ENCODE data around the gene ZSWIM5.
"Not testable (repeated sequence)": the region's sequence is repeated elsewhere in the genome, so short reads cannot be mapped to it uniquely, and the experiment has no call there.

The ZSWIM5 gene

GRCh38 chr1:45001011-45001481, 205.4 kb downstream of the ZSWIM5 start:
- no peak for DNase-seq

GRCh38 chr1:44999232-44999631, 207.2 kb downstream of the ZSWIM5 start:
- DNase-seq: no peak

GRCh38 chr1:44995467-44996238, 210.8 kb downstream of the ZSWIM5 start:
- no peak for DNase-seq

- DNase-seq: no peak
Observed at GRCh38 chr1:44994309-44994898, 212.0 kb downstream of the ZSWIM5 start.

- DNase-seq: no peak
Observed at GRCh38 chr1:44988531-44989156, 217.8 kb downstream of the ZSWIM5 start.

GRCh38 chr1:44985747-44986359, 220.6 kb downstream of the ZSWIM5 start:
- DNase-seq: no peak

- DNase-seq: not testable (repeated sequence)
Observed at GRCh38 chr1:44977372-44977771, 229.0 kb downstream of the ZSWIM5 start.

GRCh38 chr1:44976252-44976651, 230.2 kb downstream of the ZSWIM5 start:
- no peak for DNase-seq

- no peak for DNase-seq
Observed at GRCh38 chr1:44973645-44974044, 232.8 kb downstream of the ZSWIM5 start.

GRCh38 chr1:44970317-44970716, 236.1 kb downstream of the ZSWIM5 start:
- DNase-seq: no peak

Data from T-helper 2 cell (primary cell).